ENCODE measurements around the gene ESR2.

DNA sequence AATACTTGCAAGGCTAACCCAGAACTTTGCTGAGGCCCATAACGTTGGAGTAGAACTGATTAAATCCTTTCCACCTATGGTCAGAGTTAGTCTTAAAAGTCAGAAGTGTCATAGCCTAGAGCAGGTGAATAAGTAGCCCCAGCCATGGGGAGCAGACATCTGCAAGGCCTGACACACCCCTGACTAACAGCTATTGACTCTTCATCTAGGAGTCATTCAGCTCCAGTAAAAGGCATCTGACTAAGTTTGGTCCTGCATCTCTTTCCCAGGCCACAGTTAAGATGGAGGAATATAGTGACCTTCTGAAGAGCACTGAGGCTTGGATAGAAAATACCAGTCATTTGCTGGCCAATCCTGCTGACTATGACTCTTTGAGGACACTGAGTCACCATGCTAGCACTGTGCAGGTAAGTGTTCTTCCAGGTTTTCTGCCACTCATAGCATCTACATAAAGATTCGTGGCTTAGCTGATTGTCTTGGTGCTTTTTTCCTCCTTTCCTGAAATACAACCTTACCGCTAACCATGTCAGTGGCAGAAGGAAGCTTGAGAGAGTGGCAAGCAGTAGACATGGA, 212.9 kb downstream of the ESR2 start:
- TF ChIP-seq POLR2A (IDR thresholded peaks at IDR 0.05; ENCODE audit: low read length) (no peak), GATA1 (IDR thresholded peaks at IDR 0.05; ENCODE audit: low read depth, low read length) (no peak)

Measured in erythroblast (primary cell).